ENCODE results near the gene NT5DC1.
"Not testable (repeated sequence)": the region's sequence is repeated elsewhere in the genome, so short reads cannot be mapped to it uniquely, and the experiment has no call there.

Gene NT5DC1

DNA sequence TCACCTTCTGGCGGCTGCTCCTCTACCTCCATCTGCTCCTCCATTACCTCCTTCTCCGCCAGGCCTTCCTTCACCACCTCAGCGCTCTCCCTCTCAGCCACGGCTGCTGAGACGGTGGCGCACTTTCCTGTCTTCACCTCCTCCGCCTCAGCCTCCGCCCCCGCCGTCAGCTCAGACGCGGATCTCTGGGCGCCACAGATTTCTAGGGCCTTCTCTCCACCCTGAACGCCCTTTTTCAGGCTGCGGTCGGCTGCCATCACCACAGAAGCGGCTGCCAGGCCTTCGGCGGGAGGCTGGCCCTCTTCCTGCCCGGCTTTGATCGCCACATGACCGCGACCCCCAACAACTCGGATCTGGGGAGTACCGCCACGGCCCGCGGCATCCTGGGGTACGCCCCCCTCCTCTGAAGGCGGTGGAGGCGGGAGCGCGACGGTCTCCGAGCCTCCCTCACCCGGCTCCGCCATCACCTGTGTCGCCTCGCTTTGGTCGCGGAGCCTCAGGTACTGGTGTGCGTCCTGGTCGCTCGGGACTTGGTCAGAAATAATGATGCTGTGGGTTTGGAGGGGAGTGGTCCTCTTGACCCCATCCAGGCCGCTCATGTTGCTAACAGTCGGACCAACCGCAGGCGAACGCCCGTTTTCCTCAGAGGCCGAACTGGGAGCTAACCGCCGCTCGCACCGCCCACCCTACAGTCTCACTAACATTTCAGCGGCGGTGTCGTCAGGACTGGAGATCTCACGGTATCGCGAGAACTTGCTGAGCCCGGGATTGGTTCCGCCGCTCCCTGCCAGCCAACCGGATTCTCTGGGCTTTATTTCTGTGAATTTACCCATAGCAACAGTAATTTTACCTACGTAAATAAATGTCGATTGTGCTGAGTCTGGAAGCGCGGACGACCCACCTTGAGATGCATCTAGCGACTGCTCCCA, 178.8 kb downstream of the NT5DC1 start, which contains the start of gene TSPYL1:
Gene TSPYL1, minus strand, starts transcription at position 699 of the 929 bp plus-strand sequence. Its CDS starts 100 bp downstream, at position 599.
- peak; percentile 92 for DNase-seq (ENCODE audit: low spot score)

DNA sequence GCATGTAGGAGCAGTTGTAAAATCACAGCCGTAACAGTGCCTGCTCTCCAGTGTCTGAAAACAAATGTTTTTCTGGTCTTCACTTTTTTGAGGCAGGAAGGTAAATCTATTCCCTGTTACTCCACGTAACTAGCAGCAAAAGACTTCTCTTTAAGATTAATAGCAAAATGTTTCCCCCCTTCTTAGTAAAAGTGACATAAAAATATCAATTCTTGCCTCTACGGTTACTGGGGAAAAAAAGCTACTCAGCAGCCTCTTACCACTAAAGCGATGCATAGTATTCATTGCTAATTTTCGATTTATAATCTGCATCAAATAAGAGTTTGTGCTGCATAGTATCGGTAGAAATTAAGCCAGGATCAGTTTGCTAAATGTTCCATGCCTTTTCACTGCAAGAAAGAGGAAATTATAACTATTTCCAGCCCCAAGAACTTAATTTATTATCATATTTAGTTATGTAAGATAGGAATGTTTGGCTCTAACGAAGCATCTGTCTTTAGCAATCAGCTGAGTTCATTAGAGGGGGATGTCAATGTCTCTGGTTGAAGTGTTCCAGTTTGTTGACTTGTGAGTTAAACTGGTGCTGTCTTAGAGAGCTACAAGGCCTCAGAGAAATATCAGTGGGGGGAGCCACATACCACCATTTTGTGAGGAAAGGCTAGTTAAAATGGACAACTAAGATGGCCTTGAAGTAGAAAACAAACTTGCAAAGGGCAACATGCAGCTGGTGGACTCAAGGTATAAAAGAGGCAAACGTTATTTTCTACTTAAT, 179.7 kb downstream of the NT5DC1 start:
- DNase-seq (ENCODE audit: low spot score), result no peak

DNA sequence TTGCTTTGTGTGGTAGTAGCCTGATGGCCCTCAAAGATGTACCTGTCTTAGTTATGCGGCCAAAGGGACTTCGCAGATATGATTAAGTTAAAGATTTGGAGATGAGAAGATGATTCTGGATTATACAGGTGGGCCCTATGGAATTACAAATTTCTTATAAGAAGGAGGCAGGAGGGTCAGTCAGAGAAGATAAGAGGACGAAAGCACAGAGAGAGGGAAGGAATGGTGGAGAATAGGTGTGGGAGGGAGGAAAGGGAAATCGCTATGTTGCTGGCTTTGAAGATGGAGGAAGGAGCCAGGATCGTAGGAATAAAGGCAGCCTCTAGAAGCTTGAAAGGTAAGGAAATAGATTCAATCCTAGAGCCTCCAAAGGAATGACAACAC, 180.3 kb downstream of the NT5DC1 start:
- DNase-seq (ENCODE audit: low spot score), result no peak

DNA sequence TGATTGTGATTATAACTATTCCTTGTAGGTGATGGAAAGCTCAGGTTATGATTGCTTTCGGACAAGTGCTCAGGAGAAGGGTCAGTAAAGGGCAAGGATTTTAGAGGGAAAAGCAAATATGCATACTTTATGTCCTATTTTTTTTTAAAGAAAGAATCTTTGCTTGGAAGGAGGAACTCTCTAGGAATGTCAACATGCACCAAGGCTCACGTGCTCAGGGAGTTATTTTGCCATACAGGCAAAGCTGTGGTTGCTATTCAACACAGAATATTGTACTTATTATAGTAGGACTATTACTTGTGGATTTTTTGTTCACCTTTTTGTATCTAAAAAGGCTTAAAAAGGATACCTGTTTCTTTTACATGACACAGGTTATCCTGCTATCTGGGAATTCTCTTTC, 182.0 kb downstream of the NT5DC1 start:
- DNase-seq (ENCODE audit: low spot score), result no peak

DNA sequence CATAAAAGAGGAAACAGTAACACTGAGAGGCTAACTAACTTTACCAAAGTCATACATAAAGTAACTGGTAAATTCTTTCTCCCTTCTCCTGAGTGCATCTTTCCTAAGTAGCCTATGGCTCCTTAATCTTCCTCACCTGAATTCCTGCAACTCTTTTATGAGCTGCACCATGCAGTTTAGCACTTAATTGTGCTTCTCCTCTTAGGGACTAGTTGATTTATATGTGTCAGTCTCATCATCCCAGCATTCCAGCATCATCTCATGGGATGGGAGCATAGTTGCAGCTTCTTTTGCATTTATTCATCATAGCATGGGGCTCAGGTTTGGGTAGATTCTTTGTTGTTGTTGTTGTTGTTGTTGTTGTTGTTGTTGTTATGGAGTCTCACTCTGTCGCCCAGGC, 182.5 kb downstream of the NT5DC1 start:
- DNase-seq (ENCODE audit: low spot score), result no peak

DNA sequence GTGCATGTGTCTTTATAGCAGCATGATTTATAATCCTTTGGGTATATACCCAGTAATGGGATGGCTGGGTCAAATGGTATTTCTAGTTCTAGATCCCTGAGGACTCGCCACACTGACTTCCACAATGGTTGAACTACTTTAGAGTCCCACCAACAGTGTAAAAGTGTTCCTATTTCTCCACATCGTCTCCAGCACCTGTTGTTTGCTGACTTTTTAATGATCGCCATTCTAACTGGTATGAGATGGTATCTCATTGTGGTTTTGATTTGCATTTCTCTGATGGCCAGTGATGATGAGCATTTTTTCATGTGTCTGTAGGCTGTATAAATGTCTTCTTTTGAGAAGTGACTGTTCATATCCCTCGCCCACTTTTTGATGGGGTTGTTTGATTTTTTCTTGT, 184.3 kb downstream of the NT5DC1 start:
- not testable (repeated sequence) for DNase-seq (ENCODE audit: low spot score)

DNA sequence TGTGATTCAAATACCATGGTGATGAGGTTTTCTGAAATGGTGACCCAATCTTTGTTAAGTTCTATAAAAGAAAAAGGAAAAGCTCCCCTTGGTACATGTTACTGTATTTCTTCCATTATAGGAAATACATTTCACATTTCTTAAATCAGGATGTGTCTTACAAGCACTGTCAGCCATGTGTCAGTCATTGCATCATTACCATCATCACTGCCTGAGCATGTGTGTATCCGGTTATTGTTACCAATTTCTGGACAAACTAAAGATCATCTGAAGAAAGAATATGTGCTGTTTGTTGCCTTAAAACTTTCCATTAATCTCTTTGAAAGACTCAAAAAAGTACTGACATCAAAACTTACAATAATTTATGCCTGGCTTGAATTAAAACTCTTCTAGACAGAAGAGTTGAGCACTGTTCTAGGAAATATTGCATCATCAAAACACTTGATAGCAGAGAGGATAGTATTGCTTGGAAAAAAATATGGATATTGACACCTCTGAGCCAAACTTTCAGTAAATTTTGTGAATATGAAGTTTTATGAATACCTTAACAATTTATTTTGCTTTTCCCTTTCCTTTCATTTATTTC, 186.2 kb downstream of the NT5DC1 start:
- no peak for DNase-seq (ENCODE audit: low spot score)

DNA sequence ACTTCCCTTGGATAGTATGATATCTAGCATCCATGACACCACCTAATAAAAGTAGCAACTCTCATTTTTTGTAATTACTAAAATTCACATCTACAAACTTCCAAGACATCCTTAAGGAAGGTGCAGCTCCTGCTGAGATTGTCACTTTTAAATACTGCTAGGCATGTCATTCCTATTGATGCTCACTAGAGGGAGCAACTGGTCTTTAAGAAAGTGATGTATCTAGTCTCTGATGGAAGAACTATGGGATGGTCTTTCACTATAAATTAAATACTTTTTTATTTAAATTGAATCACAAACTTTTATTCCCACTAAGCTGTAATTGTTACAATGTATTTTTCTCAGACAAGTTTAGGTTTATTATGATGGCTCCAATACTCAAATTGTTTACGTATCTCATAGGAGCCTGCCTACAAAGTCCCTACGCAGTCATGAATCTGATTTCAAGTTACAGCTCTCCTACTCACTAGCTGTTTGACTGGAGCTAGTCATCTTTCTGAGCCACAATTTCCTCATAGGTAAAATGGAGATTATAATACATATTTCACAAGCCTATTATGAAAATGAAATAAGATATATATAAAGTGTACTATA, 187.1 kb downstream of the NT5DC1 start:
- no peak for DNase-seq (ENCODE audit: low spot score)

DNA sequence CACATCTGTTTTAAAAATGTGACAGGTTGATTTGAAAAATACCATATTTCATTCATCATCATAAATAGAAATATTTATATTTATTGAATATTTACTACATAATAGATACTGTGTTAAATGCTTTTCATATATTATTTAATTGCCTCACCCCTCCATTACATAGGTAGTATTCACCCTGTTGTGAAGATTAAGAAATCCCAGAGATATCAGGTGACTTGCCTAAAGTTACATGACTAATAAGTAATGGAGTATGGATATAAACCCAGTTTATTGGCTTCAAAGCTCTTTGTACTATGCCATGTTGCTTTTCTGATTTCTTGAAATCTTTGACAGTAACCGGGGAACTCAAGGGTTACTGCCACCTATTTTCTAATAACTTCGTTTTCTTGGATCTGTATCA, 189.2 kb downstream of the NT5DC1 start:
- DNase-seq (ENCODE audit: low spot score), result no peak

DNA sequence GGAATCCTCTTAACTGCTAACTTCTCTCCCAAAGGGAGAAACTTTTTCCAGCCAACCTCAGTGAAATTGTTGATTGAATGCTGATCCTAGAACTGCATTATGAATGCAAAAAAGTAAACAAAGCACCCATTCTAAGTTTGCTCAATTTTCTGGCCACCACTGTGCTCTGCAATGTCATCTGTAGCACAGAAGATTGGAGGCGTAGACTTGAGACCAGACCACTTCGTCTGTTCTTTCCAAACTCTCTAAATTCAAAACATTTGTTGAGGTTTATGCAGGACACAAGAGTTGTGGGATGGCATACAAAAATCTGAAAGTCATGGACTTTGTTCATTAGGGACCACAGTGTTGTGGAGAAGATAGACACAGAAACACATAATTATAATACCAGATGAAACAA, 190.1 kb downstream of the NT5DC1 start:
- DNase-seq (ENCODE audit: low spot score), result no peak

DNA sequence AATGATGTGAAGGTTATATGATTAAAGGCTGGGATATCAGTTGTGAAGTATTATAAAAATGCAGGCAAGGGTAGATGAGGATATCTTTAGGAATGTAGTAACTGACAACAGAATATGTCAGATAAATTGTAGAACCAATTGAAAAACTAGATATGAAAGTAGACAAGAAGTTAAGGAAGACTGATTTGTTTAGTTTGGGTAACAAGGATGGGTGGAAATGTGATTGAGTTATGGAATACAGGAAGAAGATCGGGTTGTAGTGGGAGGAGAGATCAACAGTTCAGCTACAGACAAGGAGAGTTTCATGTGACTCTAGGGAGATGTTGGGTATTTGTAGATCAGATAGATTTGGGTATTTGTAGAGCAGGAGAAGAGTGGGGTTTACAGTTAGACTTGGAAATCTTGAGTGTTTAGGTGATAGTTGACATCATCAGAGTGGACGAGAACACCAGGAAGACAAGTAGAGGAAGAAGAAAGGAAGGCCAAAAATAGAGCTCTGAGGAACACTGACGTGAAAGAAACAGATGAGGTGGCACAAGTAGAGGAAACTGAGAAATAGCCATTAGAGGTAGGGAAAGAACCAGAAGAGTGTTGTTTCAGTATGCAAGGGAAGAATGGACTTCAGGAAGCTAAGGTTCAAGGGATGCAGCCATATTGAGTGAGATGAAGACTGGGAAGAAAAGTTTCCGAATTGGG, 191.2 kb downstream of the NT5DC1 start:
- DNase-seq (ENCODE audit: low spot score), result no peak

DNA sequence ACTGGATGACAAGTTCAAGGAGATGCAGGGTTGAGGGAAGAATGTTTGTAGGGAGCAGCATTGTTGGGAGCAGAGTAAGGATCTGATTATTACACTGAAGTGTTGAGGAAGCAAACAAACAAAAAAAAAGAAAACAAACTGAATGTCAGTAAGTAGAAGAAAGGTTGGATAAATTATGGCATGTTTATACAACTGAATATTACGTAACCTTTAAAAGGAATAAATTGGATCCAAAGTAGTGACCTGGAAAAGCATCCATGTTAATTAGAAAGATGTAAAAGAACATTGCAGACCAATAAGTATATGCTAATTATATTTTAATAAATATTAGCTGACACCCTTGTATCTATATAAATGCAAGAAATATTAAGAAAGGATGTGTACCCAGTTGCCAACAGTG, 191.9 kb downstream of the NT5DC1 start:
- no peak for DNase-seq (ENCODE audit: low spot score)

DNA sequence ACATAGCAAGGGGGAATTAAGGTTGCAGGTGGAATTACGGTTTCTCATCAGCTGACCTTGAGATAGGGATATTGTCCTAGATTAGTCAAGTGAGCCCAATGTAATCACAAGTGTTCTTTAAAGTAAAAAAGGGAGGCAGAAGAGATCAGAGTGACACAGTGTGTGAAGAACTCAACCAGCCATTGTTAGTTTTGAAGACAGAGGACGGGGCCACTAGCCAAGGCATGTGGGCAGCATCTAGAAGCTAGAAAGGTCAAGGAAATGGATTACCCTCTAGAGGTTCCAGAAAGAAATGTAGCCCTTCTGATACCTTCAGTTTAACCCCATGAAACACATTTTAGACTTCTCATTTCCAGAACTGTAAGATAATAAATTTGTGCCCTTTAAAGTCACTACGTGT, 197.6 kb downstream of the NT5DC1 start:
- DNase-seq (ENCODE audit: low spot score), result no peak

DNA sequence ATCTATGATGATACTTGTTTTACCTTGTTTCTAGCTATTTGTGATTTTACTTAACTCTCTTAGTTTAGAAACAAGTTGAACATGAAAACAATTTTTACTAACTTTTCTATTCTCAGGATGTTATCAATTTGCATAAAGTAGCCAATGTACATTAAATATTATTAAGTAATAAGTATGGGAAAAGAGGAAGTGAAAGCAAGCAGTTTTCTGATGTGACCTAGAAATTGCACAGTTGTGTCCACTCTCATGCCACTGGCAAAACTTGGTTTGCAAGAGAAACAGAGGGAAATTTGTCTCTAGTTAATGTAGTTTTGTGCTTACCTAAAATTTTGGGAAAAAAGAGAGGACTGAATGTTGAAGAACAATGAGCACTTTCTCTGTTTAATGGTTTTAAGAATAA, 198.3 kb downstream of the NT5DC1 start:
- no peak for DNase-seq (ENCODE audit: low spot score)

All from AG08396 (cell line).